Activated naive CD4-positive, alpha-beta T cell treated with anti-CD3 and anti-CD28 coated beads, Interleukin-2, amount 10 ng/mL, durations not matched to agents 7 days and 5 days (primary cell): ENCODE data around the gene MTCL1.

Source experiments
- CTCF ChIA-PET: fragments of 350-600 bp; sonication (Branson Sonifier 250); formaldehyde crosslinking; loops from one replicate; lab custom pipeline; 2021; ENCODE audit warnings: antibody characterized with exemption; lab: Charles Lee
- DNase-seq: peaks from one replicate; pipeline ENCODE4 v3.0.0-alpha.2; 2020
- H3K27ac Mint-ChIP-seq: one replicate; pipeline ENCODE4 v1.8.0; 2021; ENCODE audit warnings: mild to moderate bottlenecking, moderate library complexity, mixed read lengths
- H3K27me3 Mint-ChIP-seq: one replicate; pipeline ENCODE4 v1.8.0; 2021; ENCODE audit warnings: mild to moderate bottlenecking, mixed read lengths
- H3K36me3 Mint-ChIP-seq: one replicate; pipeline ENCODE4 v1.8.0; 2021; ENCODE audit warnings: mixed read lengths
- H3K4me1 Mint-ChIP-seq: one replicate; pipeline ENCODE4 v1.8.0; 2021; ENCODE audit warnings: mixed read lengths
- H3K4me3 Mint-ChIP-seq: one replicate; pipeline ENCODE4 v1.8.0; 2021; ENCODE audit warnings: mild to moderate bottlenecking, moderate library complexity, mixed read lengths
- H3K9me3 Mint-ChIP-seq: one replicate; pipeline ENCODE4 v1.8.0; 2021; ENCODE audit warnings: mixed read lengths

Gene MTCL1

GRCh38 chr18:8673256-8674209 lies 31.8 kb upstream of the MTCL1 start:
- H3K27ac Mint-ChIP-seq, result no peak overlapping the region

GRCh38 chr18:8675057-8675456 lies 30.3 kb upstream of the MTCL1 start:
- Mint-ChIP-seq H3K4me3 (no peak overlapping the region), H3K27me3 (peaks cover 3% of the 10 kb centered on the region), H3K27ac (no peak overlapping the region), H3K36me3 (no peaks in the 10 kb centered on the region), H3K4me1 (no peaks in the 10 kb centered on the region), H3K9me3 (no peaks in the 10 kb centered on the region)
- CTCF ChIA-PET, result no interaction called here
- no peak for DNase-seq

More at GRCh38 chr18:8673256-8674209, 31.8 kb upstream of the MTCL1 start:
- no peak overlapping the region for H3K4me3 Mint-ChIP-seq
- H3K36me3 Mint-ChIP-seq, result no peaks in the 10 kb centered on the region
- no peaks in the 10 kb centered on the region for H3K4me1 Mint-ChIP-seq
- no peaks in the 10 kb centered on the region for H3K9me3 Mint-ChIP-seq
- CTCF ChIA-PET, result no interaction called here
- DNase-seq, result no peak
- no peaks in the 10 kb centered on the region for H3K27me3 Mint-ChIP-seq

- no peaks in the 10 kb centered on the region for H3K36me3 Mint-ChIP-seq
- no peak overlapping the region for H3K27ac Mint-ChIP-seq
- CTCF ChIA-PET, result interaction anchor here (0.8 to 1.0 kb wide), 2 partner anchors 15 to 17 kb away, joined by 3 read pairs; no protein-coding TSS in a partner anchor
- no peak overlapping the region for H3K4me3 Mint-ChIP-seq
- H3K27me3 Mint-ChIP-seq, result peaks cover 20% of the 10 kb centered on the region
- H3K9me3 Mint-ChIP-seq, result no peaks in the 10 kb centered on the region
- no peak for DNase-seq
- H3K4me1 Mint-ChIP-seq, result no peaks in the 10 kb centered on the region
Observed at GRCh38 chr18:8681196-8681595, 24.2 kb upstream of the MTCL1 start.

GRCh38 chr18:8684577-8684976 lies 20.8 kb upstream of the MTCL1 start:
- no peaks in the 10 kb centered on the region for H3K9me3 Mint-ChIP-seq
- no peaks in the 10 kb centered on the region for H3K36me3 Mint-ChIP-seq
- no peaks in the 10 kb centered on the region for H3K4me1 Mint-ChIP-seq
- peaks cover 24% of the 10 kb centered on the region for H3K27me3 Mint-ChIP-seq
- CTCF ChIA-PET, result no interaction called here
- H3K4me3 Mint-ChIP-seq, result no peak overlapping the region
- H3K27ac Mint-ChIP-seq, result no peak overlapping the region
- no peak for DNase-seq

GRCh38 chr18:8685141-8685913 lies 20.0 kb upstream of the MTCL1 start:
- CTCF ChIA-PET, result interaction anchor here (0.5 kb wide), 1 partner anchor 102 kb away, joined by 3 read pairs; no protein-coding TSS in a partner anchor
- Mint-ChIP-seq H3K9me3 (no peaks in the 10 kb centered on the region), H3K4me1 (no peaks in the 10 kb centered on the region), H3K36me3 (no peaks in the 10 kb centered on the region), H3K4me3 (no peak overlapping the region), H3K27me3 (peaks cover 22% of the 10 kb centered on the region), H3K27ac (no peak overlapping the region)
- DNase-seq, result no peak

GRCh38 chr18:8685914-8686216 lies 19.5 kb upstream of the MTCL1 start:
- Mint-ChIP-seq H3K4me3 (no peak overlapping the region), H3K27me3 (peaks cover 22% of the 10 kb centered on the region), H3K9me3 (no peaks in the 10 kb centered on the region), H3K4me1 (no peaks in the 10 kb centered on the region), H3K36me3 (no peaks in the 10 kb centered on the region), H3K27ac (no peak overlapping the region)
- DNase-seq, result no peak
- CTCF ChIA-PET, result interaction anchor here (0.5 kb wide), 1 partner anchor 101 kb away, joined by 3 read pairs; no protein-coding TSS in a partner anchor

- Mint-ChIP-seq H3K9me3 (no peaks in the 10 kb centered on the region), H3K27me3 (peaks cover 26% of the 10 kb centered on the region), H3K4me1 (no peaks in the 10 kb centered on the region), H3K36me3 (no peaks in the 10 kb centered on the region), H3K27ac (no peak overlapping the region), H3K4me3 (no peak overlapping the region)
- DNase-seq, result no peak
- CTCF ChIA-PET, result interaction anchor here (1.1 kb wide), 1 partner anchor 11 kb away, joined by 4 read pairs; no protein-coding TSS in a partner anchor
Observed at GRCh38 chr18:8686611-8687010, 18.7 kb upstream of the MTCL1 start.

- CTCF ChIA-PET, result no interaction called here
- DNase-seq, result no peak
- Mint-ChIP-seq H3K27me3 (peaks cover 23% of the 10 kb centered on the region), H3K4me3 (no peak overlapping the region), H3K27ac (no peak overlapping the region), H3K36me3 (no peaks in the 10 kb centered on the region), H3K9me3 (no peaks in the 10 kb centered on the region), H3K4me1 (no peaks in the 10 kb centered on the region)
Observed at GRCh38 chr18:8688216-8688800, 17.0 kb upstream of the MTCL1 start.

- H3K27ac Mint-ChIP-seq, result no peak overlapping the region
- no peaks in the 10 kb centered on the region for H3K36me3 Mint-ChIP-seq
- H3K4me3 Mint-ChIP-seq, result no peak overlapping the region
- no peaks in the 10 kb centered on the region for H3K9me3 Mint-ChIP-seq
- H3K27me3 Mint-ChIP-seq, result peaks cover 23% of the 10 kb centered on the region
- DNase-seq, result no peak
- CTCF ChIA-PET, result no interaction called here
- H3K4me1 Mint-ChIP-seq, result no peaks in the 10 kb centered on the region
Observed at GRCh38 chr18:8688816-8689215, 16.5 kb upstream of the MTCL1 start.

- Mint-ChIP-seq H3K4me1 (no peaks in the 10 kb centered on the region), H3K36me3 (no peaks in the 10 kb centered on the region), H3K4me3 (no peak overlapping the region), H3K9me3 (no peaks in the 10 kb centered on the region), H3K27ac (no peak overlapping the region), H3K27me3 (peaks cover 22% of the 10 kb centered on the region)
- DNase-seq, result no peak
- CTCF ChIA-PET, result no interaction called here
Observed at GRCh38 chr18:8689517-8689916, 15.8 kb upstream of the MTCL1 start.

- no peak for DNase-seq
- H3K4me3 Mint-ChIP-seq, result no peak overlapping the region
- no peaks in the 10 kb centered on the region for H3K9me3 Mint-ChIP-seq
- CTCF ChIA-PET, result interaction anchor here (0.9 to 2.3 kb wide), 8 partner anchors 10 to 452 kb away, joined by 3 to 17 read pairs (median 3); no protein-coding TSS in a partner anchor
- peaks cover 15% of the 10 kb centered on the region for H3K27me3 Mint-ChIP-seq
- no peaks in the 10 kb centered on the region for H3K4me1 Mint-ChIP-seq
- H3K36me3 Mint-ChIP-seq, result no peaks in the 10 kb centered on the region
- H3K27ac Mint-ChIP-seq, result no peak overlapping the region
Observed at GRCh38 chr18:8694891-8695290, 10.5 kb upstream of the MTCL1 start.

- Mint-ChIP-seq H3K9me3 (no peaks in the 10 kb centered on the region), H3K4me1 (no peaks in the 10 kb centered on the region), H3K27ac (no peak overlapping the region), H3K27me3 (peaks cover 25% of the 10 kb centered on the region), H3K36me3 (no peaks in the 10 kb centered on the region), H3K4me3 (no peak overlapping the region)
- CTCF ChIA-PET, result interaction anchor here (0.9 to 2.3 kb wide), 11 partner anchors 9 to 451 kb away, joined by 3 to 19 read pairs (median 3); no protein-coding TSS in a partner anchor
- DNase-seq, result no peak
Observed at GRCh38 chr18:8695932-8696517, 9.3 kb upstream of the MTCL1 start.

GRCh38 chr18:8696749-8697211 lies 8.6 kb upstream of the MTCL1 start:
- Mint-ChIP-seq H3K36me3 (no peaks in the 10 kb centered on the region), H3K27ac (no peak overlapping the region), H3K4me3 (no peak overlapping the region), H3K27me3 (peaks cover 29% of the 10 kb centered on the region), H3K9me3 (no peaks in the 10 kb centered on the region), H3K4me1 (no peaks in the 10 kb centered on the region)
- CTCF ChIA-PET, result interaction anchor here (0.6 to 2.3 kb wide), 10 partner anchors 16 to 637 kb away, joined by 3 to 19 read pairs (median 3); partner anchors contain the start of gene TWSG1
- DNase-seq, result peak; percentile 77
